Uterus (tissue), 2 donors: ENCODE data around the gene LYVE1.

Experiments
- POLR2A ChIP-seq, 2 donors: fragments of 450-650 bp; IDR thresholded peaks; one replicate each; pipeline ENCODE4 v1.6.1; 2016; ENCODE audit warnings: antibody characterized with exemption in 2 of 2, mild to moderate bottlenecking in 1 of 2, moderate library complexity in 1 of 2
- TF ChIP-seq, protein P1 (sequence below), 4 experiments: fragments of 200-600 bp in 2 of 4; fragments of 450-650 bp in 2 of 4; sonication (generic) in 2 of 4; IDR thresholded peaks; one replicate each; pipeline ENCODE4 v1.5.1; 2016 to 2019; ENCODE audit warnings: antibody characterized with exemption in 4 of 4, mild to moderate bottlenecking in 2 of 4, moderate library complexity in 1 of 4

- TF ChIP-seq, protein P1, sequence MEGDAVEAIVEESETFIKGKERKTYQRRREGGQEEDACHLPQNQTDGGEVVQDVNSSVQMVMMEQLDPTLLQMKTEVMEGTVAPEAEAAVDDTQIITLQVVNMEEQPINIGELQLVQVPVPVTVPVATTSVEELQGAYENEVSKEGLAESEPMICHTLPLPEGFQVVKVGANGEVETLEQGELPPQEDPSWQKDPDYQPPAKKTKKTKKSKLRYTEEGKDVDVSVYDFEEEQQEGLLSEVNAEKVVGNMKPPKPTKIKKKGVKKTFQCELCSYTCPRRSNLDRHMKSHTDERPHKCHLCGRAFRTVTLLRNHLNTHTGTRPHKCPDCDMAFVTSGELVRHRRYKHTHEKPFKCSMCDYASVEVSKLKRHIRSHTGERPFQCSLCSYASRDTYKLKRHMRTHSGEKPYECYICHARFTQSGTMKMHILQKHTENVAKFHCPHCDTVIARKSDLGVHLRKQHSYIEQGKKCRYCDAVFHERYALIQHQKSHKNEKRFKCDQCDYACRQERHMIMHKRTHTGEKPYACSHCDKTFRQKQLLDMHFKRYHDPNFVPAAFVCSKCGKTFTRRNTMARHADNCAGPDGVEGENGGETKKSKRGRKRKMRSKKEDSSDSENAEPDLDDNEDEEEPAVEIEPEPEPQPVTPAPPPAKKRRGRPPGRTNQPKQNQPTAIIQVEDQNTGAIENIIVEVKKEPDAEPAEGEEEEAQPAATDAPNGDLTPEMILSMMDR (IDR thresholded peaks at IDR 0.05), result no peak
- no peak for TF ChIP-seq POLR2A (IDR thresholded peaks at IDR 0.05)
Observed at GRCh38 chr11:10601837-10602236, 33.4 kb upstream of the LYVE1 start.
